Thoracic aorta (tissue), 2 donors: ENCODE results near the gene CD74. TPM values are rescaled to one million over a fixed set of nuclear protein-coding genes. Genes with fewer than 3 reads are reported as not detected.

ENCODE experiments used
- ATAC-seq: fragments of 150-250 bp; one replicate; pipeline ENCODE4 v1.8.0; 2017; ENCODE audit warnings: low read depth; ENCODE audit not compliant: insufficient number of reproducible peaks, low FRiP score
- DNase-seq: peaks from one replicate; pipeline ENCODE4 v3.0.0-alpha.2; 2020; ENCODE audit warnings: low spot score
- H3K27ac ChIP-seq, 2 donors: fragments of 200-600 bp; sonication (generic); 1 replicate in 1 of 2; 2 replicates in 1 of 2; pipeline ENCODE4 v1.5.1; 2016; ENCODE audit warnings: mild to moderate bottlenecking in 2 of 2, moderate library complexity in 2 of 2
- H3K27me3 ChIP-seq: fragments of 200-600 bp; sonication (generic); replicated peaks from 2 replicates; pipeline ENCODE4 v1.6.0; 2016; ENCODE audit warnings: mild to moderate bottlenecking; ENCODE audit not compliant: insufficient read depth
- H3K36me3 ChIP-seq: fragments of 200-600 bp; sonication (generic); one replicate; pipeline ENCODE4 v1.5.1; 2016
- H3K4me1 ChIP-seq, 2 donors: fragments of 200-600 bp; sonication (generic); 1 replicate in 1 of 2; 2 replicates in 1 of 2; pipeline versions ENCODE4 v1.5.1 to v1.6.0; 2016; ENCODE audit warnings: low read depth in 2 of 2, mild to moderate bottlenecking in 1 of 2; ENCODE audit not compliant: control insufficient read depth in 1 of 2
- H3K4me3 ChIP-seq: fragments of 200-600 bp; sonication (generic); 2 replicates; pipeline ENCODE4 v1.5.1; 2016; ENCODE audit warnings: mild to moderate bottlenecking
- H3K9me3 ChIP-seq: fragments of 200-600 bp; sonication (generic); 2 replicates; pipeline ENCODE4 v1.5.1; 2016
- total RNA-seq, 2 donors: library from RNA; depleted of rRNA; stranded (reverse); fragments of >200 nt; gene quantifications; one replicate each; pipeline versions ENCODE4 v1.1.0 to v1.2.3, GENCODE V29; 2016
- TF ChIP-seq, protein P1 (sequence below): fragments of 200-600 bp; sonication (generic); IDR thresholded peaks from one replicate; pipeline ENCODE4 v1.5.1; 2019; ENCODE audit warnings: antibody characterized with exemption

The CD74 gene
- total RNA-seq, 2 donors from 2014 or later, result 844 to 1,048 TPM

DNA sequence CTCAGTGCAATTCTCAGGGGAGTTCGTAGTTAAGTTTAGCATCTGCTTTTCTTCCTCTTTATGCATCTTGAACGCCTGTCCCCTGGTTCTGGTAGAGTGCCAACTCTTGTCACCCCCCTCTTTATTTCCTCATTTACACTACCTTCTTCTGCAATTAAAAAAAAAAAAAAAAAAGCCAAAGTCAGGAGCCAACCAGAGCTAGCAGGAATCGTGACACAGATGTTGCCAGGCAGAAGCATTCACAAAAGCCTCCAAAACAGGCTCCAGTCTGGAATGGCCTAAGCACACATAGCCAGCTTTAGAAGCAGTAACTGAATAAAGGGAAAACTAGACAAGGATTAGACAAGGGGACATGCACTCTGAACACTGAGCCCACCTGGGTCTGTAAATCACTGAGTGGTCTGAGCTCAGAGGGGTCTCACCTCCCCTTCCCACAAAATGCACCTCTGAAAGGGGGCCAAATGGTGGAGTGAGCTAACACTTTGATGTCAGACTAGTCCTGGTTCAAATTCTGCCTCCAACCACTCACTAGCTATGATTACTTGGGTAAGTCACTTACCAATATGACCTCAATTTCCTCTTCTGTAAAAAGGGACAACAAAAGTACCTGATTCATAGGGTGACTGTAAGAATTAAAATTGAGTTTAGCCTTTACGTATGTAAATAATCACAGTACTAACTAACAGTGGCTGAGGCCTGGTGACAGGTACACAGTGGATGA is 2.0 kb downstream of the CD74 start:
- Histone ChIP-seq H3K36me3 (no peaks in the 10 kb centered on the region), H3K9me3 (no peaks in the 10 kb centered on the region), H3K27ac (peak overlapping the region; percentile 86 to 91), H3K4me1 (peaks cover 5 to 22% of the 10 kb centered on the region in 2 donors), H3K27me3 (no peaks in the 10 kb centered on the region), H3K4me3 (peak overlapping the region; percentile 72)
- ATAC-seq, result peak; percentile 61
- peak; percentile 37 for DNase-seq
- TF ChIP-seq, protein P1, sequence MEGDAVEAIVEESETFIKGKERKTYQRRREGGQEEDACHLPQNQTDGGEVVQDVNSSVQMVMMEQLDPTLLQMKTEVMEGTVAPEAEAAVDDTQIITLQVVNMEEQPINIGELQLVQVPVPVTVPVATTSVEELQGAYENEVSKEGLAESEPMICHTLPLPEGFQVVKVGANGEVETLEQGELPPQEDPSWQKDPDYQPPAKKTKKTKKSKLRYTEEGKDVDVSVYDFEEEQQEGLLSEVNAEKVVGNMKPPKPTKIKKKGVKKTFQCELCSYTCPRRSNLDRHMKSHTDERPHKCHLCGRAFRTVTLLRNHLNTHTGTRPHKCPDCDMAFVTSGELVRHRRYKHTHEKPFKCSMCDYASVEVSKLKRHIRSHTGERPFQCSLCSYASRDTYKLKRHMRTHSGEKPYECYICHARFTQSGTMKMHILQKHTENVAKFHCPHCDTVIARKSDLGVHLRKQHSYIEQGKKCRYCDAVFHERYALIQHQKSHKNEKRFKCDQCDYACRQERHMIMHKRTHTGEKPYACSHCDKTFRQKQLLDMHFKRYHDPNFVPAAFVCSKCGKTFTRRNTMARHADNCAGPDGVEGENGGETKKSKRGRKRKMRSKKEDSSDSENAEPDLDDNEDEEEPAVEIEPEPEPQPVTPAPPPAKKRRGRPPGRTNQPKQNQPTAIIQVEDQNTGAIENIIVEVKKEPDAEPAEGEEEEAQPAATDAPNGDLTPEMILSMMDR, result no peak

DNA sequence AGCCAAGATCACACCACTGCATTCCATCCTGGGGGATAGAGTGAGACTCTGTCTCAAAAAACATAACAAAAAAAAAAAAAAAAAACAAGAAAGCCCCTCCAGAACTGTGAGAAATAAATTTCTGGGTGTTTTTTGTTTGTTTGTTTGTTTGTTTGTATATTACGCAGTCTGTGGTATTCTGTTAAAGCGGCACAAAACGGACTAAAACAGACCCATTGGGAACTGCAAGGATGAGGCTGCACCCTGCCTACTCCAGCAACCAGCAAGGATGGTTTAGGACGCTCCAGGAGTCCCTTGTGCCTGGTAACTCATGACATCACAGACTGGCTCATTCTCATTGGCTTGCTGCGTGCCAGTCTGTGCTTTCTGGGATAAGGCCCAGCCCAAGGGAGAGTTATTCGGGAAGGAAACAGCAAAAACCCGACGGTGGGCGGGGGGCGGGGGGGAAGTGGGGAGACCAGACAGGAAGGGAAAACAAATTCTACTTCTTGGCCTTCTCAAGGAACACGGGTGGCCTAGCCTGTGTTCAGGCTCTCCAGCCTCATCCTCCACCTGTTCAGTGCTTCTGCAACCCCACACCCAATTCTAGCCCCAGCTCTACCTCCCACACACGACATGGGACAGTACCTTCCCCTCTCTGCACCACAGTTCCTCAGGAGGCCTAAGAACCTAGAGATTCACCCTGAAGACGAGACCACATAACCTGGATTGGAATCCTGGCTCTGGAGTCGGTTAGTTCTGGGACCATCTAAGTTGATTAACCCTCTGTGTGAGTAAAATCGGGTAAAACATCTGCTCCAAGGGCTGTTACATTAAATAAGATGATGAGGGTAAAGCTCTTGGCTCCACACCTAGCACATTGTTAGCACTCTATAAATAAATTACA is 2.8 kb downstream of the CD74 start:
- Histone ChIP-seq H3K4me3 (peak overlapping the region; percentile 72), H3K9me3 (no peaks in the 10 kb centered on the region), H3K36me3 (no peaks in the 10 kb centered on the region), H3K4me1 (peaks cover 5 to 22% of the 10 kb centered on the region in 2 donors), H3K27me3 (no peaks in the 10 kb centered on the region), H3K27ac (peak overlapping the region; percentile 86 to 91)
- ATAC-seq (peak; percentile 84), DNase-seq (peak; percentile 61)
- TF ChIP-seq, protein P1, result no peak

DNA sequence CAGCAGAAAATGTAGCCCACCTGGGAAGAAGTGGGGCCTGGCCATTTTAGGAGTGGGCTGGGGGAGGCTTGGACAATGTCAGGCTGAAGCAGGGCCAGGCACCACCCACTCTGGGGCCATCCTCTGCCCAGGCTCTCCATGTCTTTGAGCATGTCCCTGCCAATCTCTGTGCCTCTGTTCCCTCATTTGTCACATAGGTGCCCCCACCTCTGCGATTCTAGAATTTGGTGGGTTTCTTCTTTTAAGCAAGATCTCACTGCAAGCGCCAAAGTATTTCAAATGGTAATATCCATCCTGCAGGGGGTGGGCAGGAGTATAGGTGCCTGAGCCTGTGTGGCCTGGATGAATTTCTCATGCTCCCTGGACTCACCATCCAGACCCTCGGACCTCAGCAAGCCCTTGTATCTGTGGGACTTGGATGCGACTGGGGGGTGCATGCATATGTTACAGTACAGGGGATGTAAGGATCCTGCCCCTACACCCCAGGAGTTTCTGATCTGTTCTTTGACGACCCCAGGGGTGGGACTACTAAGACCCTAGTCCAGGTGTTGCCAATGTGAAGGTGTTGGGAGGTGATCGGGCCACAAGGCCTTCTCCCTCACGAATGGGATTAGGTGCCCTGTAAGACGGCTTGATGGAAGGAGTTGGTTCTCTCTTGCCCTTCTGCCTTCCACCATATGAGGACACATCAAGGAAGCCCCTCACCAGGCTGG is 4.3 kb downstream of the CD74 start:
- ATAC-seq, result no peak
- Histone ChIP-seq H3K4me1 (peaks cover 5 to 17% of the 10 kb centered on the region in 2 donors), H3K27ac (no peak overlapping the region), H3K9me3 (no peaks in the 10 kb centered on the region), H3K4me3 (no peak overlapping the region), H3K27me3 (no peaks in the 10 kb centered on the region), H3K36me3 (no peaks in the 10 kb centered on the region)
- no peak for DNase-seq
- TF ChIP-seq, protein P1, result no peak

DNA sequence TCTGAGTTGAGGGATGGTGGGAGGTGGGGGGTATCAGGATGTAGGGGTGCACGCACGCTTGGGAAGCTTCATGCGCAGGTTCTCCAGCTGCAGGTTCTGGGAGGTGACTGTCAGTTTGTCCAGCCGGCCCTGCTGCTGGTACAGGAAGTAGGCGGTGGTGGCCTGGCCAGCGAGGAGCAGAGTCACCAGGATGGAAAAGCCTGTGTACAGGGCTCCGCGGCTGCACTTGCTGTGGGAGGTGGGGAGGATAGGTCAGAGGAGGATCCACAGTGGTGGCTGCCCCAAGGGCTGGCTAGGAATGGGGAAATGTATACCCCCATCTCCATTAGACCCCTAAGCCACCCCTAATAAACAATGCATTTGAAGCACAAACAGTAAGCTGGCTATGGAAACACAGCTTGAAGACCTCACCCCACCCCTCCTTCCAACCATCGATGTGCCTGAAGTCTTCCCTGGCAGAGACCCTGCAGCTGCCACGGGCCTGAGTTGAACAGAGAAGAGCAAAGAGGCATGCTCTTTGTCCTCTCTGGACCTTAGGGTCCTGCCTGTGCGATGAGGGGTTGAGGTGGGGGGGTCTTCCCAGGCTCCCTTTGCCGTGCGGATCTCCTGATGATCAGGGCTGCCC is 5.5 kb downstream of the CD74 start:
- Histone ChIP-seq H3K9me3 (no peaks in the 10 kb centered on the region), H3K27ac (no peak overlapping the region), H3K4me3 (no peak overlapping the region), H3K27me3 (no peaks in the 10 kb centered on the region), H3K4me1 (peaks cover 5 to 13% of the 10 kb centered on the region in 2 donors), H3K36me3 (peaks cover 5% of the 10 kb centered on the region)
- ATAC-seq, result no peak
- TF ChIP-seq, protein P1, result no peak
- no peak for DNase-seq
